Stimulated activated CD8-positive, alpha-beta memory T cell treated with anti-CD3 and anti-CD28 coated beads, Interleukin-7, amount 100 ng/mL, for 48 hours (primary cell): ENCODE measurements around the gene DRP2.
"Not testable (repeated sequence)": the region's sequence is repeated elsewhere in the genome, so short reads cannot be mapped to it uniquely, and the experiment has no call there.

Experiments
- DNase-seq, 2 donors: peaks; one replicate each; pipeline ENCODE4 v3.0.0-alpha.2; 2020; ENCODE audit warnings: low read depth in 1 of 2; ENCODE audit errors: extremely low read depth in 1 of 2

DRP2 gene

DNA sequence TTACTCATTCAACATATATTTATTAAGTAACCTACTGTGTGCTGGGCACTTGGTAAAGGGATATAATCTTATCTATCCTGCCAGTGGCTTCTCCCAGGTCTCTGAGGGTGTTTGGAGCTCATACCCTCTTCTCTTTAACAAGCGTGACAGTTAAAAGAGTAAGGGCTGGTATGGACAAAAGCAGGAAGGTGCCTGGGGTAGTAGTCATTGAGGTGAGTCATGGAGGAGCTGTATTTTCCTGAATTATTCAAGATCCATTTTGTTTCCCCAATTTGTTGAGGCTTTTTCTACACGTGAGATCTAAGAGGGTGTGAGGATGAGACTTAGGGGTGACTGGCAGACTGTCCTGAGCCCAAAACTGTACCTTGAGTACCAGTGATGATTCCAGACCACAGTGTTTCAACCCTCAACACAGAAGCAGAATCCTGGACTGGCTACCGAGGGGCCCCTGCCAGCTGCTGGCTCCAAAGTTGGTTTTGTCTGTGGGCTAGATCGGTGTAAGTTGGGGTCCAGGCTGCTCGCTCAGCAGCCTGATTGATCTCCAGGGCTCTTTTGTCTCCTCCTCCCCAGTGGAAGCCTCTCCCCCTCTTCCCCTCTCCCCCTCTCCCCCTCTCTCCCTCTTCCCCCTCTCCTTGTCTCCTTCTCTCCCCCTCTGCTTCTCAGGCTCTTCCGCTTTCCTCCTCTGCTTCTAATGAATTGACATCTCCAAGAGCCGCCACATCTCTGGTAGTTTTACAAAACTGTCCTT is at the start of gene DRP2:
TSS of gene DRP2 (plus strand) at position 671 of the 748 bp plus-strand sequence. CDS start 11,862 bp downstream, outside the sequence.
- no peak for DNase-seq

- DNase-seq: no peak
These were observed 47.6 kb upstream of the DRP2 start for GRCh38 chrX:101171883-101172400.

DNA sequence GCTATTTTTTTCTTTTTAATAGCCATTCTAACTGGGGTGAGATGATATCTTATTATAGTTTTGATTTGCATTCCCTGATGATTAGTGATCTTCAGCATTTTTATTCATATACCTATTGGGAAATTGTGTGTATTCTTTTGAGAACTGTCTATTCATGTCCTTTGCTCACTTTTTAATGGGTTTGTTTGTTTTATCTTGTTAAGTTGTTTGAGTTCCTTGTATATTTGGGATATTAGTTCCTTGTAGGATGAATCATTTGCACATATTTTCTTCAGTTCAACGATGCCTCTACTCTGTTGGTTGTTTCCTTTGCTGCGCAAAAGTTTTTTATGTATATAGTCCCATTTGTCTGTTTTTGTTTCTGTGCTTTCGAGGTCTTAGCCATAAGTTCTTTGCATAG is 43.1 kb upstream of the DRP2 start:
- DNase-seq: no peak

GRCh38 chrX:101184876-101185275 is 34.7 kb upstream of the DRP2 start:
- DNase-seq: not testable (repeated sequence)

DNA sequence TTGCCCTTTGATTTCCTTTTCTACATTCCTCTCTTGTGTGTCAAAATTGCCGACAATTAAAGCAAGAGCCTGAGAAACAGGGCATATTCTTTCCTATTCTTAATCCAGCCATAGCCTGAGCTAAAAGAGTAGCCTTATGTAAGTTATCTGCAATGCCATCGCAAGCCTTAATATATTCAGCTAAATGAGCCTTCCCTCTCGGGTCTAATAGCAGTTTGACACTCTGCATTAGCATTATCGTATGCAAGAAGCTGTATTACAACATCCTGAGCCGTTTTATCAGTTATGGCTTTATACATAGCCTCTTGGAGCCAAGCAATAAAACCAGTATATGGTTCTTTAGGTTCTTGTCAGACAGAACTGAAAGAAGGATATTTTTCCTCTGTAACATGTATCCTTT is 31.6 kb upstream of the DRP2 start:
- not testable (repeated sequence) for DNase-seq

GRCh38 chrX:101190736-101191135 is 28.9 kb upstream of the DRP2 start:
- DNase-seq: no peak

- DNase-seq: no peak
These were observed 28.3 kb upstream of the DRP2 start for GRCh38 chrX:101191217-101191750.

DNA sequence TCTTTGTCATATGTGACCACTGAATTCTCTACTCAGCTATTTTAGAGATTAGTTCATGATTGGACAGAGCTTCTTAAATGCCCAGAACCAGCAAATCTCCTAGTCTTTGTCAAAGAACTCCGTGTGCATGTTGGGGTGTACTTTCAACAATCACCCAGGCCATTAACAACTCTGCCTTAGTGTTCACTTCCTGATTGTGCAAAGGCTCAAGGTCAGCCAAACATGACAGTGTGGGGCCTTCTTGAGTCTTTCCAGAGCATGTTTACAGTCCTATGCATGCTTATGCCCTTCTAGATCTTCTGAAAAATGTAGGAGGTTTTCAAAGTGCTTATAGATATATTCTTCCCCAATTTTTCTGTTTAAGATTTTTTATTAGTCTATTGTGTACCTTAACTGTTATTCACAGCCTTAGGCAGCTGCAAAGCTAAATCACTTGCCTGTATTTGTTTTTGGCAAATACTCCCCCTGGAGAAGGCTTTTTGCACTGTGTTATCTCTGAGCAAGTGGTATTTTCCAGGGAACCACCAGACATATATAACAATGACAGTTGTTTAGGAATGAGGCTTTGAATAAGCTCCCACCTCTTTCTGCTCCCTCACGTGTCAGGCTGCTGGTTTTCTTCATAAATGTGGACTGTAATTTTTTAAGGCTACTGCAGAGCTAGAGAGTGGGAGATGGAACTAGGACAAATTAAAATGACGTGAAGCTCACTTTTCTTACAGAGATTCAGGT is 24.0 kb upstream of the DRP2 start:
- no peak for DNase-seq

DNA sequence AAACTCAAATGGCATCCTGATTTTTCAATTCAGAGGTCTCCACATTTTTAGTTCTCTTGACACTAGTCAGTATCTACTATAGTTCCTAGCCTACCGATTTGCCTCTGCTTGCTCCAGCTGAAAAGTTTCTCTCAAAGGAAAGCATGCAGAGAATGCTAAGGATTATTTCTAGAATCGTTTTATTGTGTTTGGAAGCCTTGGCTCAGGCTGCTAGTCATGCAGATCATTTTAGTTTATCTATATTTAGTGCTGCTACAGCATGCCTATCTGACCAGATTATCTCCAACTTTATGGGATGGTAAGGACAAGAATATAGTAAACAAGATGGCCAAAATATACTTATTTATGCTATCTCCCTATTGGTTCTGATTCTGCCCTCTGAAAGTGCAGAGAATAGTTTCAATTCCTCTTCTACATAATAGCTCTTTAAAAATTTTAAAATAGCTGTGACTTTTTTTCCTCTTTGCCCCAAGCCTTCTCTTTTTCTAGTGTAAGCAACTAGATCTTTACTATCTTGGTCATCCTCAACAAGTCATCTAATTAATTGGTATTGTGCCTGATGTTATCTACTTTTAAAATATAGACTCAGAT is 15.7 kb upstream of the DRP2 start:
- DNase-seq: no peak

DNA sequence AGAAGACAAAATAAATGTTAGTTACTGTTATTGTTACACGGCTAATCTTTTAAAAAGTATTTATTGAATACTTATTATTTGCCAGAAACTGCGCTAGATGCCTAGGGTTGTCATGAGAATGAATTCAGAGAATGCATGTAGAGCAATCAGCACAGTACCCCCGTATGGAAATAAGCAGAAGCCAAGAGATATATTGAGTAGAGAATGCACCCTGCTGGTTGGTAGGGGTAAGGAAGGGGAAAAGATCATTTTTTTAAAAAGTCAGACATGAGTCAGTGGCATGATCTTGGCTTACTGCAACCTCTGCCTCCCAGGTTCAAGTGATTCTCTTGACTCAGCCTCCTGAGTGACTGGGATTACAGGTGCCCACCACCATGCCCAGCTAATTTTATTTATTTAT is 13.1 kb upstream of the DRP2 start:
- DNase-seq: no peak

GRCh38 chrX:101208152-101208905 is 11.3 kb upstream of the DRP2 start:
- no peak for DNase-seq

GRCh38 chrX:101210630-101211029 is 9.0 kb upstream of the DRP2 start:
- no peak for DNase-seq

DNA sequence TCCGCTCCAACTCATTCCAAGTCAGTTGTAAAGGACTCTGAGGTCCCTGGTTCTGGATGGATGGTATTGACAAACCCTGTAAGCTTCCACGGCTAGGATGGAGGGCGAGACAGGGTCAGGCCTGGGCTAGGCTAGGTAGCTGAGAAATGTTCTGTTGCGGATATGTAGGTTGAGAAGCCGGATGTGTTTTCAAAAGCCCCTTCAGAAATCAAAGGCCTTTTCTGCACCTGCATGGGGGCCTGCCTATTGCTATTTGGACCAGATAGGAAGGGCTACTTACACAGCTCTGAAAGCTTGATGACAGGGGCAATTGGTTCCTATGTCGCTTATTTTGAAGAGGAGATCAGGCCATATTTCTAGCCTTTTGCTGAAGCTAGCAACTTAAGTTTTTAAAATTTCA is 1.9 kb upstream of the DRP2 start:
- no peak for DNase-seq

DNA sequence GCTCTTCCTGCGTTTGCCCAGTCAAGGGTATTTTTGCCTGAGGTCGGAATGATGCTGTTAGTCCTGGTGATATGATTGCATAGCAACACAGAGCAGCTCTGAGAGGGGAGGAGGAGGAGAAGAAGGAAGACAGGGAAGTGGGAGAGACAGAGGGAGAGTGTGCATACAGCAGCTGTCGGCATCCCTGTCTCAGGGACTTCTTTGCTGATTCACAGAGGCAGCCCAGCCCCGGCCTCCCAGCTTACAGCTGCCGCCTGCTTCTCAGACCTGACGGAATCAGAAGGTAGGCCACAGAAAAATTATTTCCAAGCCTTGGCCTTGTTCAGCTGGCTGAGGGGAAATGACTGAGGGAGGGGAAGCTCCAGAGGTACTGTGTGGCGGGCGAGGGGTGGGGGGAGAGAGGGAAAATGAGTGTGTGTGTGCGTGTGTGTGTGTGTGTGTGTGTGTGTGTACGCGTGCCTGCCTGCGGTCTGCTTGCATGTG is 319 bp downstream of the DRP2 start:
- DNase-seq: no peak

GRCh38 chrX:101220662-101221260 is 1.2 kb downstream of the DRP2 start:
- no peak for DNase-seq

- no peak for DNase-seq
These were observed 3.6 kb downstream of the DRP2 start for GRCh38 chrX:101223226-101223625.

DNA sequence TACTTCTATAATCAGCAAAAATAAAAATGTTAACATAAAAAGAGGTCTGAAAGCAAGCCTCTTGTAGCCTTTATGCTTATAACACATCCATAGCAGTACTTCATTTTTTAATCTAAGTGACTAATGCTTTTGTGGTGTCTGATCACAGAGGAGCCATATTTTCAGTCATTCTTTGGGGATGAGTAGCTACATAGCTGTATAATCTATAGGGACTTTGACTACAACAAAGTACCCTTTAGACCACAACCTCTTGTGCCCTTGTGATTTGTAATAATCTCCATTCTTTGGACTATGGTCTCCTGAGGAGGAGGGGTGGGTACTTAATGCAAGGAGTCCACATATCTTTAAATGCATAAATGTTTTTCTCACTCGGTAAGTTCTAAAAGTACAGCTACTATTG is 9.6 kb downstream of the DRP2 start:
- DNase-seq: no peak

DNA sequence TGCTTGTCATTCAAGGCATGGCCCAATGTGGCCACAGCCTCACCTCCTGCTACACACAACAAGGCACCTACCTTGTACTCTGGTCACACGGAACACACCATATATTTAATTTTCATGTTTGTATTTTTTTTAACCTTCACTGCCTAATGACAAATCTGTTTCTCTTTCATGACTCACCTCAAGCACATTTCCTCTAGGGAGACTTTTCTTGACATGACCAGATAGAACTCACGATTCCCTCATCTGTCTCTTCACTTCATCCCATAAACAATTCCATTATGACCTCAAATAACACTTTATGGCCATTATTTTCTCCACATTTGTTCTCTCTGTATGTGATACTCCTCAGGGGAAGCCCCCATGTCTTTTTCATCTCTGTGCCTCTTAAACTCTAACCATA is 11.1 kb downstream of the DRP2 start:
- no peak for DNase-seq

GRCh38 chrX:101231080-101231479 is 11.5 kb downstream of the DRP2 start:
- no peak for DNase-seq

DNA sequence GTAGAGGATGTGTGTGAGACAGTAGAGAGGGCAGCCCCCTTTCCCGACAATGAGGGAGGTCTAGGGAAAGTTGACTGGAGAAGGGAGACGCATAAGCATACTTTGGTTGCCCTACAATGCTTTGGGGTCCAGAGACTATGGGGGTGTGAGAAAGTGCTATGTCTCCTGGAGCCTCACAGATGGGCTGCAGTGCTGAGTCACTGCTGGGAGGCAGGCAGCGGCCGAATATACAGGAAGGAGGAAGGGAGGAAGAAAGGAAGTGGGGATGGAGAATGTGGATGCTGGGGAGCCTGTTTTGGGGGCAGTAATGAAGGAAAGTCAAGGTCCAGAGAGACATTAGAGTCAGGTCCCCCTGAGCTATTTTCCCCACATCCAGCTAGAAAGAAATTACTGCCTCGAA is 12.7 kb downstream of the DRP2 start:
- no peak for DNase-seq
